H9 (cell line): ENCODE data around the gene HSD11B1. TPM values are rescaled to one million over a fixed set of nuclear protein-coding genes. Genes with fewer than 3 reads are reported as not detected.

Experiments
- DNase-seq: peaks from one replicate; pipeline ENCODE4 v3.0.0-alpha.2; 2017
- H2AFZ ChIP-seq: one replicate; pipeline ENCODE4 v1.6.1; 2013; ENCODE audit warnings: mild to moderate bottlenecking, low read length, control low read depth, moderate library complexity
- H2AK5ac ChIP-seq: 2 replicates; pipeline ENCODE4 v1.6.1; 2013; ENCODE audit warnings: low read length, control low read depth, mixed read lengths; ENCODE audit not compliant: insufficient read length
- H2BK120ac ChIP-seq: one replicate; pipeline ENCODE4 v1.6.1; 2013; ENCODE audit warnings: low read depth, mild to moderate bottlenecking, low read length, control low read depth, inconsistent platforms; ENCODE audit not compliant: poor library complexity, severe bottlenecking
- H2BK12ac ChIP-seq: 2 replicates; pipeline ENCODE4 v1.6.1; 2013; ENCODE audit warnings: low read length, control low read depth, mixed read lengths, low read depth; ENCODE audit not compliant: insufficient read length
- H2BK15ac ChIP-seq: 2 replicates; pipeline ENCODE4 v1.6.1; 2013; ENCODE audit warnings: low read depth, low read length, control low read depth
- H2BK20ac ChIP-seq: one replicate; pipeline ENCODE4 v1.6.1; 2013; ENCODE audit warnings: low read depth, mild to moderate bottlenecking, low read length, control low read depth, inconsistent platforms; ENCODE audit not compliant: poor library complexity, severe bottlenecking
- H2BK5ac ChIP-seq: 2 replicates; pipeline ENCODE4 v1.6.1; 2013; ENCODE audit warnings: low read length, control low read depth, mixed read lengths; ENCODE audit not compliant: insufficient read length
- H3K14ac ChIP-seq: 2 replicates; pipeline ENCODE4 v1.6.1; 2013; ENCODE audit warnings: low read length, control low read depth; ENCODE audit not compliant: insufficient read depth
- H3K18ac ChIP-seq: 2 replicates; pipeline ENCODE4 v1.6.1; 2013; ENCODE audit warnings: low read depth, mild to moderate bottlenecking, mixed read lengths, low read length, control low read depth; ENCODE audit not compliant: insufficient read length
- H3K23ac ChIP-seq: 2 replicates; pipeline ENCODE4 v1.6.1; 2013; ENCODE audit warnings: low read length, control low read depth, mixed read lengths, low read depth; ENCODE audit not compliant: insufficient read length
- H3K23me2 ChIP-seq: 2 replicates; pipeline ENCODE4 v1.6.1; 2013; ENCODE audit warnings: low read depth, mild to moderate bottlenecking, mixed read lengths, low read length, control low read depth; ENCODE audit not compliant: insufficient read length, poor library complexity, severe bottlenecking
- H3K27ac ChIP-seq: 2 replicates; pipeline ENCODE4 v1.5.1; 2013; ENCODE audit warnings: low read length, control low read depth, mixed read lengths, low read depth; ENCODE audit not compliant: insufficient read length
- H3K27me3 ChIP-seq: 2 replicates; pipeline ENCODE4 v1.6.1; 2013; ENCODE audit warnings: low read length, control low read depth, inconsistent platforms; ENCODE audit not compliant: insufficient read depth
- H3K4ac ChIP-seq: 2 replicates; pipeline ENCODE4 v1.6.1; 2013; ENCODE audit warnings: low read depth, mild to moderate bottlenecking, control low read depth, inconsistent platforms, low read length, moderate library complexity
- H3K4me1 ChIP-seq: 2 replicates; pipeline ENCODE4 v1.6.1; 2013; ENCODE audit warnings: low read length, control low read depth, inconsistent platforms; ENCODE audit not compliant: insufficient read depth
- H3K4me2 ChIP-seq: 2 replicates; pipeline ENCODE4 v1.6.1; 2013; ENCODE audit warnings: low read length, control low read depth, mixed read lengths; ENCODE audit not compliant: insufficient read length, insufficient read depth
- H3K56ac ChIP-seq: 2 replicates; pipeline ENCODE4 v1.6.1; 2013; ENCODE audit warnings: low read depth, mild to moderate bottlenecking, mixed read lengths, low read length, control low read depth; ENCODE audit not compliant: insufficient read length
- H3K79me1 ChIP-seq: 2 replicates; pipeline ENCODE4 v1.6.1; 2013; ENCODE audit warnings: low read depth, mild to moderate bottlenecking, moderate library complexity, low read length, control low read depth, inconsistent platforms; ENCODE audit not compliant: insufficient read depth, poor library complexity, severe bottlenecking
- H3K79me2 ChIP-seq: 2 replicates; pipeline ENCODE4 v1.6.1; 2013; ENCODE audit warnings: low read length, control low read depth, inconsistent platforms; ENCODE audit not compliant: insufficient read depth
- H3K9ac ChIP-seq: 2 replicates; pipeline ENCODE4 v1.6.1; 2013; ENCODE audit warnings: low read length, control low read depth, mixed read lengths; ENCODE audit not compliant: insufficient read length; ENCODE audit errors: extremely low read depth
- H3K9me3 ChIP-seq: one replicate; pipeline ENCODE4 v1.6.1; 2013; ENCODE audit warnings: low read depth, low read length, inconsistent platforms; ENCODE audit not compliant: control insufficient read depth
- H3T11ph ChIP-seq: one replicate; pipeline ENCODE4 v1.6.1; 2013; ENCODE audit warnings: mild to moderate bottlenecking, low read length, control low read depth, inconsistent platforms
- H4K20me1 ChIP-seq: one replicate; pipeline ENCODE4 v1.6.1; 2013; ENCODE audit not compliant: control insufficient read depth, insufficient read length, insufficient read depth
- H4K5ac ChIP-seq: 2 replicates; pipeline ENCODE4 v1.6.1; 2013; ENCODE audit warnings: low read depth, mild to moderate bottlenecking, mixed read lengths, low read length, control low read depth; ENCODE audit not compliant: insufficient read length
- H4K8ac ChIP-seq: replicated peaks from 2 replicates; pipeline ENCODE4 v1.6.1; 2013; ENCODE audit warnings: low read length, control low read depth, mixed read lengths, low read depth; ENCODE audit not compliant: insufficient read length
- H4K91ac ChIP-seq: 2 replicates; pipeline ENCODE4 v1.6.1; 2013; ENCODE audit warnings: low read depth, mild to moderate bottlenecking, moderate library complexity, mixed read lengths, low read length, control low read depth; ENCODE audit not compliant: insufficient read length
- H3K27ac Mint-ChIP-seq, 3 experiments: 2 replicates in 2 of 3; 3 replicates in 1 of 3; pipeline ENCODE4 v1.8.0; 2020 to 2021; ENCODE audit warnings: mixed read lengths in 3 of 3, mild to moderate bottlenecking in 1 of 3, moderate library complexity in 1 of 3
- H3K27me3 Mint-ChIP-seq: 2 replicates; pipeline ENCODE4 v1.8.0; 2021; ENCODE audit warnings: low read depth, mild to moderate bottlenecking, moderate library complexity, mixed read lengths
- H3K36me3 Mint-ChIP-seq, 3 experiments: 2 replicates in 2 of 3; 3 replicates in 1 of 3; pipeline ENCODE4 v1.8.0; 2020 to 2021; ENCODE audit warnings: low read depth in 3 of 3, mixed read lengths in 3 of 3; ENCODE audit not compliant: insufficient read depth in 1 of 3
- H3K4me1 Mint-ChIP-seq, 2 experiments: 2 replicates each; pipeline ENCODE4 v1.8.0; 2020; ENCODE audit warnings: mixed read lengths in 2 of 2
- H3K4me3 Mint-ChIP-seq, 2 experiments: 2 replicates in 1 of 2; 3 replicates in 1 of 2; pipeline ENCODE4 v1.8.0; 2020 to 2021; ENCODE audit warnings: mild to moderate bottlenecking in 2 of 2, mixed read lengths in 2 of 2, moderate library complexity in 1 of 2
- H3K9me3 Mint-ChIP-seq, 2 experiments: 2 replicates in 1 of 2; 3 replicates in 1 of 2; pipeline ENCODE4 v1.8.0; 2020; ENCODE audit warnings: mild to moderate bottlenecking in 2 of 2, mixed read lengths in 2 of 2, moderate library complexity in 1 of 2
- WGBS: extraction: QIAGEN DNeasy Blood & Tissue Kit; methylation state at CpG from one replicate; pipeline ENCODE4 v1.1.7; 2013; ENCODE audit warnings: missing lambda C conversion rate, low lambda C conversion rate, mixed read lengths; ENCODE audit not compliant: insufficient read length; ENCODE audit errors: extremely low coverage; 5-methylcytosine and 5-hydroxymethylcytosine counted together
- total RNA-seq: library from RNA; stranded (reverse); gene quantifications from 2 replicates; pipeline ENCODE4 v1.2.1, GENCODE V29; 2021
- TF ChIP-seq, protein P1 (sequence below): fragments of 200-600 bp; sonication (generic); conservative IDR thresholded peaks from 3 replicates; pipeline ENCODE4 v1.8.0; 2021; ENCODE audit warnings: antibody characterized with exemption, mild to moderate bottlenecking

HSD11B1 gene
- total RNA-seq, 1 experiment from 2014 or later = not detected

GRCh38 chr1:209691237-209691636 is 13.4 kb upstream of the HSD11B1 start:
- Histone ChIP-seq H3K56ac (no peak overlapping the region), H3K27ac (no peak overlapping the region), H2AK5ac (no peak overlapping the region), H4K5ac (no peak overlapping the region), H3K9me3 (no peaks in the 10 kb centered on the region), H3K23ac (no peak overlapping the region), H2BK15ac (no peak overlapping the region), H3K4me2 (no peak overlapping the region), H4K91ac (no peak overlapping the region), H3K79me1 (no peaks in the 10 kb centered on the region), H4K8ac (no peak overlapping the region), H2BK120ac (no peak overlapping the region), H3K79me2 (no peaks in the 10 kb centered on the region), H3K14ac (no peak overlapping the region), H3T11ph (no peak overlapping the region), H2BK5ac (no peak overlapping the region), H3K4me1 (no peaks in the 10 kb centered on the region), H4K20me1 (no peaks in the 10 kb centered on the region), H2BK12ac (no peak overlapping the region), H3K9ac (no peak overlapping the region), H3K4ac (no peak overlapping the region), H3K27me3 (no peaks in the 10 kb centered on the region; the same call in 1 of the 2 replicates), H3K18ac (no peak overlapping the region), H3K23me2 (no peaks in the 10 kb centered on the region), H2BK20ac (no peak overlapping the region), H2AFZ (no peak overlapping the region)
- no peak for DNase-seq
- TF ChIP-seq, protein P1, sequence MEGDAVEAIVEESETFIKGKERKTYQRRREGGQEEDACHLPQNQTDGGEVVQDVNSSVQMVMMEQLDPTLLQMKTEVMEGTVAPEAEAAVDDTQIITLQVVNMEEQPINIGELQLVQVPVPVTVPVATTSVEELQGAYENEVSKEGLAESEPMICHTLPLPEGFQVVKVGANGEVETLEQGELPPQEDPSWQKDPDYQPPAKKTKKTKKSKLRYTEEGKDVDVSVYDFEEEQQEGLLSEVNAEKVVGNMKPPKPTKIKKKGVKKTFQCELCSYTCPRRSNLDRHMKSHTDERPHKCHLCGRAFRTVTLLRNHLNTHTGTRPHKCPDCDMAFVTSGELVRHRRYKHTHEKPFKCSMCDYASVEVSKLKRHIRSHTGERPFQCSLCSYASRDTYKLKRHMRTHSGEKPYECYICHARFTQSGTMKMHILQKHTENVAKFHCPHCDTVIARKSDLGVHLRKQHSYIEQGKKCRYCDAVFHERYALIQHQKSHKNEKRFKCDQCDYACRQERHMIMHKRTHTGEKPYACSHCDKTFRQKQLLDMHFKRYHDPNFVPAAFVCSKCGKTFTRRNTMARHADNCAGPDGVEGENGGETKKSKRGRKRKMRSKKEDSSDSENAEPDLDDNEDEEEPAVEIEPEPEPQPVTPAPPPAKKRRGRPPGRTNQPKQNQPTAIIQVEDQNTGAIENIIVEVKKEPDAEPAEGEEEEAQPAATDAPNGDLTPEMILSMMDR = no peak
- no peaks in the 10 kb centered on the region for H3K9me3 Mint-ChIP-seq
- no peak overlapping the region for H3K4me3 Mint-ChIP-seq
- no peaks in the 10 kb centered on the region for H3K36me3 Mint-ChIP-seq
- H3K27me3 Mint-ChIP-seq = peaks cover 23% of the 10 kb centered on the region
- no peak overlapping the region for H3K27ac Mint-ChIP-seq
- no CpG with 5 or more reads among the region's 3 CpGs for WGBS
- H3K4me1 Mint-ChIP-seq = peaks cover 0 to 4% of the 10 kb centered on the region in 2 experiments; a peak in 2 of 4 replicates
